Stimulated activated CD8-positive, alpha-beta memory T cell treated with anti-CD3 and anti-CD28 coated beads, Interleukin-7, amount 100 ng/mL, for 1 hour (primary cell): ENCODE results near the gene MS4A3.
"Not testable (repeated sequence)": the region's sequence is repeated elsewhere in the genome, so short reads cannot be mapped to it uniquely, and the experiment has no call there.

Source experiments
- DNase-seq, 2 donors: peaks; one replicate each; pipeline ENCODE4 v3.0.0-alpha.2; 2020; ENCODE audit warnings: low read depth in 2 of 2

Gene MS4A3, protein sequence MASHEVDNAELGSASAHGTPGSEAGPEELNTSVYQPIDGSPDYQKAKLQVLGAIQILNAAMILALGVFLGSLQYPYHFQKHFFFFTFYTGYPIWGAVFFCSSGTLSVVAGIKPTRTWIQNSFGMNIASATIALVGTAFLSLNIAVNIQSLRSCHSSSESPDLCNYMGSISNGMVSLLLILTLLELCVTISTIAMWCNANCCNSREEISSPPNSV

DNA sequence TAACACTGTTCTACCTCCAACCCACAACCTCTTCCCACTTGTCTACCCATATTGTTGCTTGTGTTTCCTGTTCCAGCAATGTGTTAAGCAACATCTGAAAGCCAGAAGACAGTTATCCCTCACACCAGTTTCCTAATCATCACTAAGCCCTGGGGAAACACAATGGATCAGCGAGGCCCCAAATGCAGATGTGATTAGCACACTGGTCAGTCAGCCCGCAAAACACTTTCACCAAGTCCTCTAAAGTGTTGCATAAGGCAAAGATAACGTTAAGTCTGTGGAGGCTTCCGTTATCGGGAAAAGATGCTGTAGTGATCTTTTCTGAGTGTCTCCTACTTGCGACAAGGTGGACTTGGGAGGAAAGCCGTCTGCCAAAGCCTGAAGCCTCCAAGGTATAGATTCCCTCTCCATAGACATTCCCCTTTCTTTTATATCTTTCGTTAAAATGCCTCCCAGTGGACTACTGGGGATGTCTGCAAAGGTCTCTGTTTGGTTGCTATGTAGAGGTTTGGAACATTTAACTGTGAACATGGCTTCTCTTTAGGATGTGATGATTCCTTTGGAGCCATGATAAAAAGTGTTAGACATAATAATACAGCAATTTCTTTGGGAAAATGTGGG lies at the start of gene MS4A3:
TSS of gene MS4A3 (plus strand) at position 317 of the 621 bp plus-strand sequence. CDS start 4,496 bp downstream, outside the sequence.
- DNase-seq: no peak

DNA sequence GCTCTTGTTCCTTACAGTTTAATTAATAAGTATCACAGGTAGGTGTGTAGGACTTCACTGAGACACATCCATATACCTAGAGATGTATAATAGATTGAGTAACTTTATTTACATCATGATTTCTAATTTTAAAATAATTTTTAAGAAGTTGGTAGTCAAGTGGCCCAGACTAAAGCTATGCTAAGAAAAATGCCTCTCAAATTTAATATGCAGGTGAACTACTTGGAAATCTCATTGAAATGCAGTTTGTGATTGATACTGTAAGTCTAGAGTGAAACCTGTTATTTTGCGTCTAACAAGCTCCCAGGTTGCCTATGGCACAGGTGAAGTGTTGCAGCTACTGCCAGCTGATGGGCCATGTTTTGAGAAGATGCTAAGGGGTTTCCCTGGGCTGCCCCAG lies 39.6 kb upstream of the MS4A3 start, which contains the start of gene OOSP4B:
TSS of gene OOSP4B (plus strand) at position 301 of the 400 bp plus-strand sequence.
- DNase-seq: no peak

DNA sequence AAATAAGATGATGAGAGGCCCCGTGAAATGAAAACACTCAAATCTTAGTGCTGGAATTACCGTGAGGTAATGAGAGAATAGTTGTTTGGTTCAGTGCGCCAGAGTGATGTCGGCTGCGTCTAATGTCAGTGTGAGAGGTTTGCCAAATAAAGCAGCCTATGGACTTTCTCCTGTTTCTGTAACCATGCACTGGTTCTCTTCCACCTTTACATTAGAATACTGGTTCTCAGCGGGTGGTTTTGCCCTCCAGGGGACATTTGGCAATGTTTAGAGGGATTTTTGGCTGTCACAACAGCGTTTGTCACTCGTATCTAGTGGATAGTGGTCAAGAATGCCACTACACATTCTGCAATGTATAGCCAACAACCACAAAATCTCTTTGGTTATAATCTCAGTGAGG lies 38.4 kb upstream of the MS4A3 start:
- DNase-seq: no peak

DNA sequence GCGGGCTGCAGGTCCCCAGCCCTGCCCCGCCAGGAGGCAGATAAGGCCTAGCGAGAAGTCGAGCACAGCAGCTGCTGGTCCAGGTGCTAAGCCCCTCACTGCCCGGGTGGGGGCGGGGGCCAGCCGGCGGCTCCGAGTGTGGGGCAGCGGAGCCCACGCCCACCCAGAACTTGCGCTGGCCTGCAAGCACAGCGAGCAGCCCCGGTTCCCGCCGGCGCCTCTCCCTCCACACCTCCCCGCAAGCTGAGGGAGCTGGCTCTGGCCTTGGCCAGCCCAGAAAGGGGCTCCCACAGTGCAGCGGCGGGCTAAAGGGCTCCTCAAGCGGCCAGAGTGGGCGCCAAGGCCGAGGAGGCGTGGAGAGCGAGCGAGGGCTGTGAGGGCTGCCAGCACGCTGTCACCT lies 36.1 kb upstream of the MS4A3 start:
- DNase-seq: not testable (repeated sequence)

DNA sequence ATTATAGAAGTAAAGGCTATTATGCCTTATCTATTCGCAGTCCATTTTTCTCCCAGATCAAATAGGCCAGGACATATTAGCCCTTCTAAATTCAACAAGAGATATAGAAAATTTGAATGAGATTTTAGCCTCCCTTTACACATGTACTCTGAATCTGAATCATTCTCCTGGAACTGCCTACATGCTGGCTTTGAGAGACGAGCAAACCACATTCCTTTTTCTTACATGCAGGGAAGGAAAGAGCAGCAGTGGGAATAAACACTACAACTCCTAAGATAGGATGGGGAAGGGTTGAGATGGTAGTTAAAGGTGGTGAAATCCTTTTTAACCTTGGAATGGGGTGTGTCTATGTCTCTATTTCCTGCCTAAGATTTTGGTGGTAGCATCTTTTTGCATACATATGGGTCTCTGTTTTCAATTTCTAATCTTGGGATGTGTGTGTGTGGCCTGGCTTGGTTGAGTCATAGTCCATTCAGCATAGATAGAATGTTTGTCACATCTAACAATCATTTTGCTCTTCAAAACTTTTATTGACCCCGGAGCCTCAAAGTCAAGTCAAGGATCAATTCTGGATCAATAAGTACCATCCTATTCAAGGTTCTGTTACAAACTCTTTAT lies 27.3 kb upstream of the MS4A3 start:
- DNase-seq: no peak

DNA sequence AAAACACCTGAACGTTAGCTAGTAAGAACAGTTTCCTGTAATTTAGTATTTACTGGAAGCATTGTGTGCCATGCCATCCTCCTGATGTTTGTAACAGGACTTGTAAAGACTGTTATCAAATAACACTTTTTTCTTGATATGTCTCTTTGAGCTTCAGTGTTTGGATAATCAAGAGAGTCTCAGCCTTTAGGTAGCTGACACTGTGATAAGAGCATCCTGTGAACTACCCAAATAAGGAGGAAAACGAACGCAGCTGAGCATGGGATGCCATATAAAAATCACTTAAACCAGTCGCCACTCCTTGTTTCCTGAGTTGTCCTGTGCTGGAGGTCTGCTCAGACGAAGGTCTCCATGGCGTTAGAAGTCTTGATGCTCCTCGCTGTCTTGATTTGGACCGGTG lies 16.4 kb upstream of the MS4A3 start, which contains the start of gene OOSP2:
TSS of gene OOSP2 (plus strand) at position 301 of the 400 bp plus-strand sequence. CDS start at position 352, 51 bp downstream.
- DNase-seq: no peak

DNA sequence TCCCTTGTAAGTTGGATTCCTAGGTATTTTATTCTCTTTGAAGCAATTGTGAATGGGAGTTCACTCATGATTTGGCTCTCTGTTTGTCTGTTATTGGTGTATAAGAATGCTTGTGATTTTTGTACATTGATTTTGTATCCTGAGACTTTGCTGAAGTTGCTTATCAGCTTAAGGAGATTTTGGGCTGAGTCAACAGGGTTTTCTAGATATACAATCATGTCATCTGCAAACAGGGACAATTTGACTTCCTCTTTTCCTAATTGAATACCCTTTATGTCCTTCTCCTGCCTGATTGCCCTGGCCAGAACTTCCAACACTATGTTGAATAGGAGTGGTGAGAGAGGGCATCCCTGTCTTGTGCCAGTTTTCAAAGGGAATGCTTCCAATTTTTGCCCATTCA lies 6.0 kb upstream of the MS4A3 start:
- not testable (repeated sequence) for DNase-seq

DNA sequence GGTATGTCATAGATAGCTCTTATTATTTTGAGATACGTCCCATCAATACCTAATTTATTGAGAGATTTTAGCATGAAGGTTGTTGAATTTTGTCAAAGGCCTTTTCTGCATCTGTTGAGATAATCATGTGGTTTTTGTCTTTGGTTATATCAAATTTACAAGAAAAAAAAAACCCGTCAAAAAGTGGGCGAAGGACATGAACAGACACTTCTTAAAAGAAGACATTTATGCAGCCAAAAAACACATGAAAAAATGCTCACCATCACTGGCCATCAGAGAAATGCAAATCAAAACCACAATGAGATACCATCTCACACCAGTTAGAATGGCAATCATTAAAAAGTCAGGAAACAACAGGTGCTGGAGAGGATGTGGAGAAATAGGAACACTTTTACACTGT lies 5.6 kb upstream of the MS4A3 start:
- not testable (repeated sequence) for DNase-seq

DNA sequence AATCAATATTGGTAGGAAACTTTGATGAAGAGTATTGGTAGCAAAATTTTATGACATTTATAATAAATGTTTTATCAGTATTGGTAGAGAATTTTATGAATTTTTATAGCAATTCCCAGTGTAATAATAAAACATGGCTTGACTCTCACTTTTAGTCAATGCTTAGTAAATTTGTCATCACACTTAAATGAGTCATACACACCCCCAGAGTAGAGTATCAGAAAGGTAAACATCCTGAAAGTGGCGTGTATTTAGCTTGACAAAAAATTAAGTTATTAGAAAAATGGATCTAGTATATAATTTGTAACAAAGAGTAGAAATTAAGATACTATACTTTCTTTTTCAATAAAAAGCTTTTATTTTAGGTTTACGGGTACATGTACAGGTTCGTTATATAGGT lies 2.6 kb downstream of the MS4A3 start:
- no peak for DNase-seq

DNA sequence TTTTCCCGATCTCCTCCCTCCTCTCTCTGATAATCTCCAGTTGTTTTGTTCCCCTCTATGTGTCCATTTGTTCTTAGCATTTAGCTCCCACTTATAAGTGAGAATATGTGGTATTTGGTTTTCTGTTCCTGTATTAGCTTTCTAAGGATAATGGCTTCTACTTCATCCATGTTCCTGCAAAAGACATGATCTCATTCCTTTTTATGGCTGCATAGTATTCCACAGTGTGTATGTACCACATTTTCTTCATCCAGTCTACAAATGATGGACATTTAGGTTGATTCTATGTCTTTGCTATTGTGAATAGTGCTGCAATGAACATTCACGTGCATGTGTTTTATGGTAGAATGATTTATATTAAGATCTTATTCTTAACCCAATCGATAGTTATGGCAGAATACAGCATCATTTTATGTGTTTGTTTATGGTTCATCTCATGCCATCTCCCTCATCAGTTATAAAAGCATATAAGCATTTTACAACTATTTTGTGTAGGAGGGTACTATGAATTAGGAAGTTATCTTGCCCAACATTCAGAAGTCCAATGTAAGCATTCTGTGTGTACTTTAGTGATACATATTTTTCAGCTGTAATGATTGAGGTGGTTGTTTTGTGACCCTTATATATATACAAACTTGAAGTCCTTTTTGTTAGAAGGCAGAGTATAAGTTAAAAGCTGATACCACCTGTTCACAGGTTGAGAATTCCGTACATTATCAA lies 3.2 kb downstream of the MS4A3 start:
- DNase-seq: no peak

DNA sequence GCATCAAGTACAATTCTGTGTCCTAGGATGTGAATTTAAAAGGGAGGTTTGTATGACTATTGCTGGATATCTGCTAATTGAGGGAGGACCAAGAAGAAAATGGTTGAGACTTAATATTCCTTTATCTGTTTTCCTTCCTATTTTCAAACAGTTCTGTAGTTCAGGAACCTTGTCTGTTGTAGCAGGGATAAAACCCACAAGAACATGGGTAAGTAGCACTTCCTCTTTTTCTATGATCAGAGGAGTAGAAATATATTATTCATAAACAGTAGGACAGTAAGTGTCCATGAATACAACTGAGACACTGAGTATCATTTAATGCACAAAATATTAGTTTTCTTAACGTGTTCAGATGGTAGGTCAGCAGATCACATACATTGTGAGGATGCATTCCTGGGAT lies 7.6 kb downstream of the MS4A3 start:
- no peak for DNase-seq

DNA sequence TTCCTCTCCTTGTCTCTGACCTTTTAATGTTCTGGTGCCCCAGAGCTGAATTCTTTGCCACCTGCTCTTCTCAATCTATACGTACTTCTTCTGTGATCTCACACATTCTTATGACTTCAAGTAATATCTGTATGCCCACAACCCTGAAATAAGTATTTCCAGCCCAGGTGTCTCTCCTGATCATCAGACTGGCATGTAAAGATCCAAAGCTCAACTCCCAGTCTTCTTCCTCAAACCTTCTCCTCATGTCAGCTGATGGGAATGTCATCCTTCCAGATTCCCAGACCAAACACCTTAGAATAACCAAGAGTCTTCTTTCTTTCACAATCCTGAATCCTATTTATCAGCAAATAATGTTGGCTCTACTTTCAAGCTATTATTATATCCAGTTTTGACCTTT lies 9.3 kb downstream of the MS4A3 start:
- no peak for DNase-seq

DNA sequence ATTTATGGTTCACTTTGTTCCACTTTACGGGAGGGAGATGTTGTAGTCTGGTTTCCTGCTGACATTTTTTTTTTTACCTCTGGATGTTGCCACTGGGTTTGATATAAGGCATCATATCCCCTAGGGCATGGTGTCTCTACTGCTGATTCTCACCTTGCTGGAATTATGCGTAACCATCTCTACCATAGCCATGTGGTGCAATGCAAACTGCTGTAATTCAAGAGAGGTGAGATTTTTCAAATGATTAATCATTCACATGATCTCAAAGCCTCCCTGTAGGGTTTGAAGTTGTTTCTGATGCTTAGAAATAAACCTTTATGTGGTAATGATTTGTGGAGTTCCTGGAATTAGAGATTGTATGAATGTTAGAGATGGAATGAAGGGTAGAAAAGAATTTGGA lies 13.0 kb downstream of the MS4A3 start:
- no peak for DNase-seq

DNA sequence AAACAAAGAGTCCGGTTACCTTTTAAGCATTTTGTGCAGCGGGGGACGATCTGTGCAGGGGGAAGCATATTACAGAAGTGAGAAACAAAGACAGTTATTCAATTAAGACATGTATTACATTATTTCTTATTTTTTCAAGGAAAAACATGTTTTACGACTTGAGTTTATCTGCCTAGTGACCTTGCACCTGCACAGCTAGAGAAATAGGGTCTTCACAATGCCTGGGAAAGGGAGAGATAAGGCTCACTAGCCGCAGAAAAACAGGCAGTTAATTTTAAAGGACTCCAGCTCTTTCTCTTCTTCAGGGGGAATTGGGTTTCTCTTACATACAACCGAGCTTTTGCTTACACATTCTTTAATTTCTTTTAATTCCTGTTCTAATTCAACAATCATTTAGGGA lies 15.2 kb downstream of the MS4A3 start:
- DNase-seq: not testable (repeated sequence)

DNA sequence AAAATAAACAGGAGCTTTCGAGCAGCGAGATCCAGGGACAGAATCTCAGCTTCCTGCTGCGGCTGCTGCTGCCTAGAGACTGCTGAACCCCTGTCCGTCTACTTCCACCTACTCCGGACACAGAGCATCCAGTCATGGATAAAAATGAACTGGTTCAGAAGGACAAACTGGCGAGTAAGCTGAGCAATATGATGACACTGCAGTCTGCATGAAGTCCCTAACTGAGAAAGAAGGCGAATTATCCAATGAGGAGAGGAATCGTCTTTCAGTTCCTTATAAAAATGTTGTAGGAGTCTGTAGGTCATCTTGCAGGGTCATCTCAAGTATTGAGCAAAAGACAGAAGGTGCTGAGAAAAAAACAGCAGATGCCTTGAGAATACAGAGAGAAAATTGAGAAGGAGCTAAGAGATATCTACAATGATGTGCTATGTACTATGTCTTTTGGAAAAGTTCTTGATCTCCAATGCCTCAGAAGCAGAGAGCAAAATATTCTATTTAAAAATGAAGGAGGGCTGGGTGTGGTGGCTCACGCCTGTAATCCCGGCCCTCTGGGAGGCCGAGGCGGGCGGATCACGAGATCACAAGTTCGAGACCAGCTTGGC lies 20.9 kb downstream of the MS4A3 start:
- DNase-seq: no peak

DNA sequence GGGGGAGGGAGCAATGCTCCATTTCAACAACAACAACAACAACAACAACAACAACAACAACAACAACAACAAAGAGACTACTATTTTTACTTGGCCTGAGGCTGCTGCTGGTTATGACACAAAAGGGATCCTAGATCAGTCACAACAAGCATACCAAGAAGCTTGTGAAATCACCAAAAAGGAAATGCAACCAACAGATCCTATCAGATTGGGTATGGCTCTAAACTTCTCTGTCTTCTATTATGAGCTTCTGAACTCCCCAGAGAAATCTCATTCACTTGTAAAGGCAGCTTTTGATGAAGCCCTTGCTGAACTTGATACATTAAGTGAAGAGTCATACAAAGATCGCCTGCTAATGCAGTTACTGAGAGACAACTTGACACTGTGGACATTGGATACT lies 21.5 kb downstream of the MS4A3 start:
- DNase-seq: no peak

DNA sequence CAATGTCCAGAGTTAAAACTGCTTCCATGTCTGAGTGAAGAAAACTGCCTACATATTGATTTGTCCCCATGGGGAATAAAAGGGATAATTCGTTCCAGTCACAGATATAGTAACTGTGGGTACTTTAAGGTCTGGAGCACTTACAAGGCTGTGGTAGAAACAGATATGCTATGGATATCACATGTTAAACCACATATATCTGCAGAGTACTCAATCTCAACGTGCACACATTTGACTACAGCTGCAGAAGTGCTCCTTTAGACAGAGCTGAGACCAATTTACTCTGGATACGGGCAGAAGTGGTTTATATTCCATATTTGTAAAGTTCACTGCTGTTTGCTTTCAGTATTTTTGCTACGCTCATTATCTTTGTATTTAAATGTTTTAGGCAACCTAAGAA lies 22.3 kb downstream of the MS4A3 start:
- DNase-seq: no peak

DNA sequence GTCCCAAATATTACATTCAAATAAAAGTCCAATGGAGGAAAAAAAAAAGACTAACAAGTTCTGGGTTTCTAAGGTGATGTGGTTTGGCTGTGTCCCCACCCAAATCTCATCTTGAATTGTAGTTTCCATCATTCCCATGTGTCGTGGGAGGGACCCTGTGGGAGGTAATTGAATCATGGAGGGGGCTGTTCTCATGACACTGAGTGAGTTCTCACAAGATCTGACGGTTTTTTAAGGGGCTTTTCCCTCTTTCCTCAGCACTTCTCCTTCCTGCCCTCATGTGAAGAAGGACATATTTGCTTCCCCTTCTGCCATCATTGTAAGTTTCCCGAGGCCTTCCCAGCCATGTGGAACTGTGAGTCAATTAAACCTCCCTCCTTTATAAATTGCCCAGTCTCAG lies 24.1 kb downstream of the MS4A3 start:
- no peak for DNase-seq

DNA sequence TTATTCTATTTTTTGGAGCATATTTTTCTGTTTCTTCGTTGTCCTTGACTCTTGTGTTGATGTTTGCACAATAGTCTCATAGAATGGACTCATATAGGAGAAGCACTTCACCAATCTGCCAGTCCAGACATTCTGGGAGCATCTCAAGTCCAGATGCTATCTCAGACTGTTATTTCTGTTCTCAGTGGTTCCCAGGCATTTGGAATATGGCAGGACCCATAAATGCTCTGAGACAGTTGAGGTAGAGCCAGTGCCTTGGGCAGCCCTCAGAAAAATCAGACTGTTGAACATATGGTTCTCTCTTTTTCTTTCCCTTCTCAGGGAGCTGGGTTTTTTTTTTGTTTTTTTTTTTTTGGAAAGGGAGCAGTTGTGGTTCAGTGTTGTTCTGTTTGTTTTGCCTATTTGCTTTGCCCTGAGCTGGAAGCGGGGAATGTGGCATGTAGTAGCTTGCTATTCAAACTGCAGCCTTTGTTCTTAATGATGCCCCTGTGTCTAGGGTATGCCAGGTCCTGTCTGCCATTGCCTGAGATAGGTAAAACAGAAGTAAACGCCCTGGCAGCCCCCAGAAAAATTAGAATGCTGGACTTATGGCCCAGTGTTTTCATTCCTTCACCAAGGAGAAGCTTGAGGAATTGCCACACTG lies 28.3 kb downstream of the MS4A3 start:
- DNase-seq: no peak

DNA sequence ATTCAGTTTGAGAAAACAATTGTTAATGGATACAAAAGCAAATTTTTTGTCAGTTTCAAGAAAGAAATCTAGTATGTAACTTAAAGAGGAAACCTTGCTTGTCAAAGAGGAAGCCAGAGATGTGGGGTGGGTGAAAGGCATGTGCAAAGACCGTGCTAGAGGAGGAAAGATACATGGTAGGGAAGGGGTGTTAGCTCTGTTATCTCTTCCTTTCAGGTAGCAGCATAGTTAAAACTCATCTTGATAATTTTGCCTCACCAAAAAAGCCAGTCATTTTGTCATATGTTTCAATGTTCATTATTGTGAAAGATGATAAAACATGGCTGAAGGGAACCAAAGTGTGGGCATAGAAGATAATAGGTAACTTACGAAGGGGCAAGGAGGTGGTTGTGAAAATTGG lies 29.4 kb downstream of the MS4A3 start:
- DNase-seq: no peak

DNA sequence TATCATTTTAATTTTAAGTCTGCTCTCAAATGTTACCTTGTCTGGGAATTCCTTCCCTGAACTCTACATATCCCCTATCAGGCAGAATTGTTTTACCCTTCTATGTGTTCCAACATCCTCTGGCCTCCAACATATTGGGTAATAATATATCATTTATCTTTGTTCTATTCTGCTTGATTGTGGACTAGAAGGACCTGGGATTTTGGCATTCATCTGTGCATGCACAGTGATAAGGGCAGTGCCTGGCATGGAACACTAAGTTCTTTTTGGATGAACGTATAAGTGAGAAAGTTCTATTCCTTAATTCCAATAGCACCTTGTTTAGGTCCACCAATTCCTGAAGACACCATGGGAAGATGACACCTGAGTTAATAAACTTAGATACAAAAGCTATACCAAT lies 30.8 kb downstream of the MS4A3 start:
- no peak for DNase-seq

DNA sequence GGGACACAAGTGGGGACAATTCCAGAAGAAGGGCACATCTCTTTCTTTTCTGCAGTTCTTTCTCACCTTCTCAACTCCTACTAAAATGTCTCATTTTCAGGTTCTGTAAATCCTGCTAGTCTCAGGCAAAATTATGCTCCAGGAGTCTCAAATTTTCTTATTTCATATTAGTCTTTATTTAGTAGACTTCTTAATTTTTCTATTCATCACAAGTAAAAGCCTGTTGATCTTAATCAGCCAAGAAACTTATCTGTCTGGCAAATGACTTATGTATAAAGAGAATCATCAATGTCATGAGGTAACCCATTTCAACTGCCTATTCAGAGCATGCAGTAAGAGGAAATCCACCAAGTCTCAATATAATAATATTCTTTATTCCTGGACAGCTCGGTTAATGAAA lies 31.9 kb downstream of the MS4A3 start, which contains the start of gene MS4A2:
TSS of gene MS4A2 (plus strand) at position 301 of the 400 bp plus-strand sequence. CDS start 102 bp downstream, outside the sequence.
- no peak for DNase-seq
